ENCODE results near the gene ABRACL.

- TF ChIP-seq CTCF (IDR thresholded peaks at IDR 0.05) (no peak), POLR2A (IDR thresholded peaks at IDR 0.05) (no peak)
Measured at GRCh38 chr6:139058029-139058428, 29.5 kb downstream of the ABRACL start.

Data from right lobe of liver (tissue), 4 donors.